ENCODE measurements around the gene GPRIN1. TPM values are rescaled to one million over a fixed set of nuclear protein-coding genes. Genes with fewer than 3 reads are reported as not detected.

The GPRIN1 gene
- total and polyA plus RNA-seq, 2 of the 4 experiments (the other 2 are of a cell fraction), result 3.0 to 4.7 TPM

DNA sequence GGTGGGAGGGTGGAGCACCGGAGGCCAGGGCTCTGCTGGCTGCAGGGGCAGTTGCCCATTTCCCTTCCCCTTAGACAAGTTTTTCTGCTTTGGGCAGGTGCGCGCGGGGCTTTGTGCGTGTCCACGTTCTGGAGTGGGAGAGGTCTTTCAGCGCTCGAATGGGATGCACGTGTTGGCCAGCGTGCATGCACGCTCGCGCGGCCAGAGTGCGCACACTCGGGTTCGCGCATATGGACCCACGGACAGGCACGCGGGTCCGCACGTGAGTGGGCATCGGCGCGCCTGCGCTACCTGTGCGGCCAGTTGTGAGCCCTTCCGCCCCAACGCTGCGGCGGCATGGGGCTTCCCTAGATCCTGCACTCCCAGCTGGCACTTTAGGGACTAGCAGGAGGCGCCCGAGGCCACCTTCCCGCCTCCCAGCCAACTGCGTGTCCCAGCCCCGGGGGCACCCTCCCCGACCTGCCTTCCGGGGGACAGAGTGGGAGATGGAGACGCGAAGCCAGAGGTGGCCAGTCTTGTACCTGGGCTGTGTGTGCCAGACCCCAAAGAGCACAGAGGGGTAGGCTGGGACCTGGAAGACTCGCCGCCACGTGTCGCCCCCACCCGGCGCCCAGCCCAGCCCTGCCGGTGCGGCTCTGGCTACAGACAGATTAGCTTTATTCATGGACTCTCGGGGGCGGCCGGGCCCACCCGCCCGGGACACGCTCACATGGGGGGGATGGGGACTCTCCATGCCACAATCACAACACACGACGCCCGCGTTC, 9.8 kb upstream of the GPRIN1 start:
- DNase-seq, result no peak
- in situ Hi-C loops (cut with MboI; ENCODE audit: low sequenced_read_pairs), result loop anchor here (10.0 kb wide), 1 partner anchor 45 kb away; no protein-coding TSS in a partner anchor
- TF ChIP-seq MAZ (IDR thresholded peaks at IDR 0.05; ENCODE audit: borderline replicate concordance, low read depth, low read length), result no peak
- TF ChIP-seq, protein P1, sequence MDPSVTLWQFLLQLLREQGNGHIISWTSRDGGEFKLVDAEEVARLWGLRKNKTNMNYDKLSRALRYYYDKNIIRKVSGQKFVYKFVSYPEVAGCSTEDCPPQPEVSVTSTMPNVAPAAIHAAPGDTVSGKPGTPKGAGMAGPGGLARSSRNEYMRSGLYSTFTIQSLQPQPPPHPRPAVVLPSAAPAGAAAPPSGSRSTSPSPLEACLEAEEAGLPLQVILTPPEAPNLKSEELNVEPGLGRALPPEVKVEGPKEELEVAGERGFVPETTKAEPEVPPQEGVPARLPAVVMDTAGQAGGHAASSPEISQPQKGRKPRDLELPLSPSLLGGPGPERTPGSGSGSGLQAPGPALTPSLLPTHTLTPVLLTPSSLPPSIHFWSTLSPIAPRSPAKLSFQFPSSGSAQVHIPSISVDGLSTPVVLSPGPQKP (IDR thresholded peaks at IDR 0.05; ENCODE audit: borderline replicate concordance, low read depth, low read length), result no peak
- TF ChIP-seq MXI1 (IDR thresholded peaks at IDR 0.05; ENCODE audit: borderline replicate concordance, low read depth, low read length), result no peak
- no peak for TF ChIP-seq RFX5 (IDR thresholded peaks at IDR 0.05; ENCODE audit: low read depth, low read length)
- no peak for TF ChIP-seq SMC3 (IDR thresholded peaks at IDR 0.05; ENCODE audit: low read depth, low read length)
- TF ChIP-seq BHLHE40 (IDR thresholded peaks at IDR 0.05; ENCODE audit: low read depth, low read length), result no peak; the same call in 1 of the 2 replicates
- no peak for TF ChIP-seq CEBPB (IDR thresholded peaks at IDR 0.05; ENCODE audit: low read depth, low read length)
- TF ChIP-seq RAD21 (IDR thresholded peaks at IDR 0.05; ENCODE audit: low read length), result no peak
- no peak for TF ChIP-seq NFE2L2 (IDR thresholded peaks at IDR 0.05; ENCODE audit: low read depth, low read length)
- no peak for TF ChIP-seq POLR2A (IDR thresholded peaks at IDR 0.05; ENCODE audit: low read depth, low read length)
- no peak for TF ChIP-seq CHD1 (IDR thresholded peaks at IDR 0.05; ENCODE audit: low read depth, low read length)
- TF ChIP-seq RCOR1 (IDR thresholded peaks at IDR 0.05; ENCODE audit: insufficient replicate concordance, low read length), result no peak
- TF ChIP-seq, protein P2, sequence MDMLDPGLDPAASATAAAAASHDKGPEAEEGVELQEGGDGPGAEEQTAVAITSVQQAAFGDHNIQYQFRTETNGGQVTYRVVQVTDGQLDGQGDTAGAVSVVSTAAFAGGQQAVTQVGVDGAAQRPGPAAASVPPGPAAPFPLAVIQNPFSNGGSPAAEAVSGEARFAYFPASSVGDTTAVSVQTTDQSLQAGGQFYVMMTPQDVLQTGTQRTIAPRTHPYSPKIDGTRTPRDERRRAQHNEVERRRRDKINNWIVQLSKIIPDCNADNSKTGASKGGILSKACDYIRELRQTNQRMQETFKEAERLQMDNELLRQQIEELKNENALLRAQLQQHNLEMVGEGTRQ (IDR thresholded peaks at IDR 0.05; ENCODE audit: low read depth, low read length), result no peak
- no peak for TF ChIP-seq MAFK (IDR thresholded peaks at IDR 0.05; ENCODE audit: low read depth, low read length)

More for the DNA sequence above, 9.8 kb upstream of the GPRIN1 start:
- Histone ChIP-seq H4K8ac (ENCODE audit: low read depth in 2 of 2, low read length in 2 of 2) (no peak overlapping the region), H2BK15ac (ENCODE audit: low read depth, low read length) (no peak overlapping the region), H2BK120ac (ENCODE audit: low read depth, low read length) (no peak overlapping the region), H3K36me3 (ENCODE audit: control insufficient read depth, insufficient read depth, low read length) (no peaks in the 10 kb centered on the region), H3K14ac (replicated peaks; ENCODE audit: low read depth, low read length) (no peak overlapping the region), H3K4me2 (ENCODE audit: low read depth, low read length) (peak overlapping the region; percentile 70), H2BK5ac (ENCODE audit: low read depth, low read length, poor library complexity, severe bottlenecking) (no peak overlapping the region), H3K4ac (ENCODE audit: low read depth, low read length) (no peak overlapping the region), H3K9me1 (ENCODE audit: insufficient read depth, low read length) (peaks cover 5% of the 10 kb centered on the region), H3K79me1 (ENCODE audit: low read depth in 1 of 2, low read length in 2 of 2) (peaks cover 0 to 2% of the 10 kb centered on the region in 2 experiments; a peak in 1 of 4 replicates), H3K4me1 (ENCODE audit: control insufficient read depth, insufficient read depth, low read length) (peaks cover 23% of the 10 kb centered on the region), H4K5ac (ENCODE audit: low read depth, low read length) (no peak overlapping the region), H3K23ac (ENCODE audit: low read depth, low read length) (no peak overlapping the region; the same call in 1 of the 2 replicates), H2AFZ (replicated peaks; ENCODE audit: low read length, poor library complexity) (peak overlapping the region; percentile 90), H3K56ac (ENCODE audit: extremely low read depth, insufficient read depth, low read length) (no peak overlapping the region), H2AK5ac (ENCODE audit: low read depth, low read length) (0 out of 2 replicates have a peak overlapping the region, but pooled peaks have one; percentile 7), H3K9me3 (ENCODE audit: control insufficient read depth, insufficient read depth, low read length) (no peaks in the 10 kb centered on the region), H3K18ac (ENCODE audit: low read depth, low read length) (no peak overlapping the region), H4K20me1 (ENCODE audit: insufficient read depth, low read length) (no peaks in the 10 kb centered on the region), H3K9ac (ENCODE audit: low read depth, low read length) (no peak overlapping the region), H3K27ac (ENCODE audit: insufficient read depth, low read length) (no peak overlapping the region), H4K91ac (ENCODE audit: insufficient read depth, low read depth, low read length) (no peak overlapping the region), H3K4me3 (ENCODE audit: insufficient read depth, low read depth, low read length) (peak overlapping the region; percentile 7; the same call in 1 of the 2 replicates), H2BK20ac (ENCODE audit: low read depth, low read length) (no peak overlapping the region), H2AK9ac (replicated peaks; ENCODE audit: low read depth, low read length, poor library complexity) (peak overlapping the region; percentile 47), H3K27me3 (ENCODE audit: control insufficient read depth, insufficient read depth, low read length) (peaks cover 33% of the 10 kb centered on the region)
- dilution Hi-C loops (cut with HindIII; ENCODE audit: low sequenced_read_pairs, unreplicated experiment) (no loop called here), intact Hi-C loops (cut with micrococcal nuclease) (loop anchor here (1.0 to 5.0 kb wide), 2 partner anchors 45 to 202 kb away; partner anchors contain the start of gene CLTB)
- no TSS peak for BruUV-seq (replicated peaks)
- ChIA-PET POLR2A (ENCODE audit: unreplicated experiment) (no interaction called here), CTCF (no interaction called here)
- WGBS, 2 experiments (ENCODE audit: extremely low coverage in 2 of 2, insufficient read length in 1 of 2), result 7% methylated on average over 21 of the region's 59 CpGs; no CpG with 5 or more reads in 1 of the 2 experiments
- no peak for ATAC-seq (ENCODE audit: low read depth)

Data from IMR-90 (cell line).